ENCODE data around the gene LAMB3. TPM values are rescaled to one million over a fixed set of nuclear protein-coding genes. Genes with fewer than 3 reads are reported as not detected.
A peak's percentile ranks its signal among the peaks of the same experiment; 100 is the strongest.

The LAMB3 gene
- total RNA-seq, 6 experiments from 2014 or later = 8.0 to 10.3 (median 9.8) TPM

GRCh38 chr1:209661071-209661470 is 8.8 kb upstream of the LAMB3 start:
- no peak overlapping the region for H3K4me3 Mint-ChIP-seq
- H3K27ac Mint-ChIP-seq = no peak overlapping the region
- H3K9me3 Mint-ChIP-seq = no peaks in the 10 kb centered on the region
- H3K36me3 Mint-ChIP-seq (ENCODE audit: low read depth) = no peaks in the 10 kb centered on the region
- no peaks in the 10 kb centered on the region; the same call in 1 of the 2 replicates for H3K27me3 Mint-ChIP-seq (ENCODE audit: insufficient read depth)
- no peak for TF ChIP-seq CTCF (IDR thresholded peaks at IDR 0.05)
- peaks cover 35% of the 10 kb centered on the region for H3K4me1 Mint-ChIP-seq (ENCODE audit: low read depth)
- DNase-seq = no peak

- Mint-ChIP-seq H3K4me1 (ENCODE audit: low read depth) (peaks cover 35% of the 10 kb centered on the region), H3K27me3 (ENCODE audit: insufficient read depth) (no peaks in the 10 kb centered on the region; the same call in 1 of the 2 replicates), H3K27ac (no peak overlapping the region), H3K4me3 (peak overlapping the region; percentile 25; the same call in 1 of the 2 replicates), H3K9me3 (no peaks in the 10 kb centered on the region), H3K36me3 (ENCODE audit: low read depth) (no peaks in the 10 kb centered on the region)
- TF ChIP-seq CTCF (IDR thresholded peaks at IDR 0.05) = no peak
- peak; percentile 36 for DNase-seq
Measured at GRCh38 chr1:209659909-209660308, 7.7 kb upstream of the LAMB3 start.

- no peak for DNase-seq
- H3K27ac Mint-ChIP-seq = no peak overlapping the region
- no peak for TF ChIP-seq CTCF (IDR thresholded peaks at IDR 0.05)
- peaks cover 30% of the 10 kb centered on the region for H3K4me1 Mint-ChIP-seq (ENCODE audit: low read depth)
- H3K9me3 Mint-ChIP-seq = no peaks in the 10 kb centered on the region
- no peaks in the 10 kb centered on the region; the same call in 1 of the 2 replicates for H3K27me3 Mint-ChIP-seq (ENCODE audit: insufficient read depth)
- H3K36me3 Mint-ChIP-seq (ENCODE audit: low read depth) = no peaks in the 10 kb centered on the region
- no peak overlapping the region for H3K4me3 Mint-ChIP-seq
Measured at GRCh38 chr1:209657918-209658317, 5.7 kb upstream of the LAMB3 start.

- no peak for TF ChIP-seq CTCF (IDR thresholded peaks at IDR 0.05)
- H3K9me3 Mint-ChIP-seq = no peaks in the 10 kb centered on the region
- no peaks in the 10 kb centered on the region for H3K36me3 Mint-ChIP-seq (ENCODE audit: low read depth)
- DNase-seq = no peak
- no peak overlapping the region for H3K27ac Mint-ChIP-seq
- no peaks in the 10 kb centered on the region; the same call in 1 of the 2 replicates for H3K27me3 Mint-ChIP-seq (ENCODE audit: insufficient read depth)
- H3K4me1 Mint-ChIP-seq (ENCODE audit: low read depth) = peaks cover 33% of the 10 kb centered on the region
- no peak overlapping the region for H3K4me3 Mint-ChIP-seq
Measured at GRCh38 chr1:209657140-209657879, 5.1 kb upstream of the LAMB3 start.

GRCh38 chr1:209655411-209656231 is 3.4 kb upstream of the LAMB3 start:
- no peak for DNase-seq
- H3K36me3 Mint-ChIP-seq (ENCODE audit: low read depth) = no peaks in the 10 kb centered on the region
- no peaks in the 10 kb centered on the region; the same call in 1 of the 2 replicates for H3K27me3 Mint-ChIP-seq (ENCODE audit: insufficient read depth)
- no peak overlapping the region for H3K27ac Mint-ChIP-seq
- no peak overlapping the region for H3K4me3 Mint-ChIP-seq
- TF ChIP-seq CTCF (IDR thresholded peaks at IDR 0.05) = no peak
- no peaks in the 10 kb centered on the region for H3K9me3 Mint-ChIP-seq
- H3K4me1 Mint-ChIP-seq (ENCODE audit: low read depth) = peaks cover 43% of the 10 kb centered on the region

Measured in HFFc6 (cell line).